Fibroblast of skin of right quadriceps (primary cell): ENCODE measurements around the gene TMEM50A.
"Not testable (repeated sequence)": the region's sequence is repeated elsewhere in the genome, so short reads cannot be mapped to it uniquely, and the experiment has no call there.

Experiments
- DNase-seq: peaks from one replicate; pipeline ENCODE4 v3.0.0-alpha.2; 2013

TMEM50A gene

GRCh38 chr1:25337483-25338187 is 499 bp upstream of the TMEM50A start:
- not testable (repeated sequence) for DNase-seq

GRCh38 chr1:25338986-25339385 is 852 bp downstream of the TMEM50A start:
- no peak for DNase-seq

GRCh38 chr1:25341746-25342145 is 3.6 kb downstream of the TMEM50A start:
- no peak for DNase-seq

- no peak for DNase-seq
These were observed 4.7 kb downstream of the TMEM50A start for GRCh38 chr1:25342846-25343245.

- DNase-seq = peak; percentile 94
These were observed 5.7 kb downstream of the TMEM50A start for GRCh38 chr1:25343872-25344271.

GRCh38 chr1:25347556-25347955 is 9.4 kb downstream of the TMEM50A start:
- no peak for DNase-seq

- DNase-seq = no peak
These were observed 11.5 kb downstream of the TMEM50A start for GRCh38 chr1:25349606-25350005.

- DNase-seq = no peak
These were observed 17.8 kb downstream of the TMEM50A start for GRCh38 chr1:25355841-25356395.

- no peak for DNase-seq
These were observed 18.3 kb downstream of the TMEM50A start for GRCh38 chr1:25356441-25356840.

- peak; percentile 62 for DNase-seq
These were observed 18.7 kb downstream of the TMEM50A start for GRCh38 chr1:25356848-25357247.

- peak; percentile 83 for DNase-seq
These were observed 22.8 kb downstream of the TMEM50A start for GRCh38 chr1:25360596-25361581.

- no peak for DNase-seq
These were observed 23.8 kb downstream of the TMEM50A start for GRCh38 chr1:25361901-25362300.

- not testable (repeated sequence) for DNase-seq
These were observed 24.8 kb downstream of the TMEM50A start for GRCh38 chr1:25362634-25363559.

GRCh38 chr1:25369241-25369640 is 31.1 kb downstream of the TMEM50A start:
- DNase-seq = no peak

GRCh38 chr1:25369691-25370271 is 31.6 kb downstream of the TMEM50A start:
- DNase-seq = not testable (repeated sequence)

- peak; percentile 96 for DNase-seq
These were observed 33.6 kb downstream of the TMEM50A start for GRCh38 chr1:25371757-25372156.

GRCh38 chr1:25378367-25378766 is 40.2 kb downstream of the TMEM50A start:
- not testable (repeated sequence) for DNase-seq

- DNase-seq = not testable (repeated sequence)
These were observed 44.4 kb downstream of the TMEM50A start for GRCh38 chr1:25382543-25382942.

- DNase-seq = peak; percentile 87
These were observed 45.0 kb downstream of the TMEM50A start for GRCh38 chr1:25383090-25383489.

- DNase-seq = not testable (repeated sequence)
These were observed 45.7 kb downstream of the TMEM50A start for GRCh38 chr1:25383875-25384274.

- DNase-seq = not testable (repeated sequence)
These were observed 49.0 kb downstream of the TMEM50A start for GRCh38 chr1:25387096-25387495.

GRCh38 chr1:25388691-25389090 is 50.6 kb downstream of the TMEM50A start:
- not testable (repeated sequence) for DNase-seq
